GM12892 (cell line): ENCODE data around the gene OSBPL6.

Source experiments
- POLR2A ChIP-seq: IDR thresholded peaks from 2 replicates; pipeline ENCODE4 v1.6.1; 2011; ENCODE audit warnings: low read depth, low read length, control low read depth
- TAF1 ChIP-seq: IDR thresholded peaks from 2 replicates; pipeline ENCODE4 v1.6.1; 2011; ENCODE audit warnings: low read depth, mild to moderate bottlenecking, control low read depth, low read length, borderline replicate concordance

DNA sequence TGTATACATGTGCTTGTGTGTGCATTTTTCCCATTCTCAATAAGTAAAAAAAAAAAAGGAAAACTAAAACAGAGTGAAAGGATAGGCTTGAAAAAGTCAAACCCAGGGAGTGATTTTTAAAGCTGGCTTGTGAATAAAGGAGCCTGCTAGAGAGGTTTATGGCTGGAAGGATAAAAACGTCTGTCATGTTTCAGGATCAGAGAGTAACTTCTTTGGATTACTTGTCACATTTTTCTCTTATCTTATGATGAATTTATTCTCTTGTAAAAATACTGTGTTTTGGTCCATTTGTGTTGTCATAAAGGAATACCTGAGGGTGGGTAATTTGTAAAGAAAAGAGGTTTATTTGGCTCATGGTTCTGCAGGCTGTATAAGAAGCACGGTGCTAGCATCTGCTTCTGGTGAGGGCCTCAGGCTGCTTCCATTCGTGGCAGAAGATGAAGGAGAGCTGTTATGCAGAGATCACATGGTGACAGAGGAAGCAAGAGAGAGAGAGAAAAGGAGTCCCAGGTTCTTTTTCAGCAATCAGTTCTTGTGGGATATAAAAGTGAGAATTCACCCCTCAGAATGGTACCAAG, 89.1 kb downstream of the OSBPL6 start:
- TF ChIP-seq TAF1 (no peak), POLR2A (no peak)
